ENCODE results near the gene ZNF827.

Gene ZNF827

GRCh38 chr4:145815626-145816025, 123.0 kb downstream of the ZNF827 start:
- Histone ChIP-seq H3K4me1 (ENCODE audit: control insufficient read depth, low read length) (no peaks in the 10 kb centered on the region), H3K79me2 (ENCODE audit: control insufficient read depth, low read length) (no peaks in the 10 kb centered on the region), H3K27ac (ENCODE audit: low read depth, low read length) (no peak overlapping the region), H3K9me2 (replicated peaks; ENCODE audit: control insufficient read depth, low read length) (no peaks in the 10 kb centered on the region), H3K27me3 (ENCODE audit: control insufficient read depth, low read length) (no peaks in the 10 kb centered on the region), H3K9me3 (ENCODE audit: control insufficient read depth, insufficient read depth, low read length) (no peaks in the 10 kb centered on the region), H3F3A (ENCODE audit: control insufficient read depth, insufficient read depth) (no peaks in the 10 kb centered on the region), H4K20me1 (ENCODE audit: control insufficient read depth, insufficient read depth, low read depth, low read length) (no peaks in the 10 kb centered on the region), H3K4me2 (ENCODE audit: low read length) (no peak overlapping the region), H3K4me3 (ENCODE audit: low read length) (no peak overlapping the region), H3K36me3 (ENCODE audit: control insufficient read depth, low read length) (peaks cover 80% of the 10 kb centered on the region)
- TF ChIP-seq, protein P1, sequence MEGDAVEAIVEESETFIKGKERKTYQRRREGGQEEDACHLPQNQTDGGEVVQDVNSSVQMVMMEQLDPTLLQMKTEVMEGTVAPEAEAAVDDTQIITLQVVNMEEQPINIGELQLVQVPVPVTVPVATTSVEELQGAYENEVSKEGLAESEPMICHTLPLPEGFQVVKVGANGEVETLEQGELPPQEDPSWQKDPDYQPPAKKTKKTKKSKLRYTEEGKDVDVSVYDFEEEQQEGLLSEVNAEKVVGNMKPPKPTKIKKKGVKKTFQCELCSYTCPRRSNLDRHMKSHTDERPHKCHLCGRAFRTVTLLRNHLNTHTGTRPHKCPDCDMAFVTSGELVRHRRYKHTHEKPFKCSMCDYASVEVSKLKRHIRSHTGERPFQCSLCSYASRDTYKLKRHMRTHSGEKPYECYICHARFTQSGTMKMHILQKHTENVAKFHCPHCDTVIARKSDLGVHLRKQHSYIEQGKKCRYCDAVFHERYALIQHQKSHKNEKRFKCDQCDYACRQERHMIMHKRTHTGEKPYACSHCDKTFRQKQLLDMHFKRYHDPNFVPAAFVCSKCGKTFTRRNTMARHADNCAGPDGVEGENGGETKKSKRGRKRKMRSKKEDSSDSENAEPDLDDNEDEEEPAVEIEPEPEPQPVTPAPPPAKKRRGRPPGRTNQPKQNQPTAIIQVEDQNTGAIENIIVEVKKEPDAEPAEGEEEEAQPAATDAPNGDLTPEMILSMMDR (IDR thresholded peaks at IDR 0.05; ENCODE audit: low read depth, low read length, poor library complexity, severe bottlenecking): no peak
- TF ChIP-seq EZH2phosphoT487 (IDR thresholded peaks at IDR 0.05; ENCODE audit: borderline replicate concordance, low read length): no peak

GRCh38 chr4:145815027-145815612, 123.5 kb downstream of the ZNF827 start:
- H3K9me3 ChIP-seq (ENCODE audit: control insufficient read depth, insufficient read depth, low read length): peaks cover 3% of the 10 kb centered on the region; the same call in 1 of the 2 replicates
- H3K36me3 ChIP-seq (ENCODE audit: control insufficient read depth, low read length): peaks cover 78% of the 10 kb centered on the region
- H3K27ac ChIP-seq (ENCODE audit: low read depth, low read length): no peak overlapping the region
- H4K20me1 ChIP-seq (ENCODE audit: control insufficient read depth, insufficient read depth, low read depth, low read length): no peaks in the 10 kb centered on the region
- H3K4me1 ChIP-seq (ENCODE audit: control insufficient read depth, low read length): no peaks in the 10 kb centered on the region
- no peak for TF ChIP-seq EZH2phosphoT487 (IDR thresholded peaks at IDR 0.05; ENCODE audit: borderline replicate concordance, low read length)
- TF ChIP-seq, protein P1 (IDR thresholded peaks at IDR 0.05; ENCODE audit: low read depth, low read length, poor library complexity, severe bottlenecking): no peak
- H3K79me2 ChIP-seq (ENCODE audit: control insufficient read depth, low read length): no peaks in the 10 kb centered on the region
- no peaks in the 10 kb centered on the region for H3F3A ChIP-seq (ENCODE audit: control insufficient read depth, insufficient read depth)
- no peak overlapping the region for H3K4me2 ChIP-seq (ENCODE audit: low read length)
- no peaks in the 10 kb centered on the region for H3K27me3 ChIP-seq (ENCODE audit: control insufficient read depth, low read length)
- H3K4me3 ChIP-seq (ENCODE audit: low read length): no peak overlapping the region
- no peaks in the 10 kb centered on the region for H3K9me2 ChIP-seq (replicated peaks; ENCODE audit: control insufficient read depth, low read length)

GRCh38 chr4:145814246-145814645, 124.4 kb downstream of the ZNF827 start:
- Histone ChIP-seq H4K20me1 (ENCODE audit: control insufficient read depth, insufficient read depth, low read depth, low read length) (no peaks in the 10 kb centered on the region), H3K9me3 (ENCODE audit: control insufficient read depth, insufficient read depth, low read length) (peaks cover 8% of the 10 kb centered on the region; the same call in 1 of the 2 replicates), H3K79me2 (ENCODE audit: control insufficient read depth, low read length) (no peaks in the 10 kb centered on the region), H3K4me2 (ENCODE audit: low read length) (no peak overlapping the region), H3K27me3 (ENCODE audit: control insufficient read depth, low read length) (no peaks in the 10 kb centered on the region), H3K27ac (ENCODE audit: low read depth, low read length) (no peak overlapping the region), H3K36me3 (ENCODE audit: control insufficient read depth, low read length) (peaks cover 76% of the 10 kb centered on the region), H3K9me2 (replicated peaks; ENCODE audit: control insufficient read depth, low read length) (no peaks in the 10 kb centered on the region), H3K4me1 (ENCODE audit: control insufficient read depth, low read length) (no peaks in the 10 kb centered on the region), H3K4me3 (ENCODE audit: low read length) (no peak overlapping the region), H3F3A (ENCODE audit: control insufficient read depth, insufficient read depth) (no peaks in the 10 kb centered on the region)
- no peak for TF ChIP-seq EZH2phosphoT487 (IDR thresholded peaks at IDR 0.05; ENCODE audit: borderline replicate concordance, low read length)
- TF ChIP-seq, protein P1 (IDR thresholded peaks at IDR 0.05; ENCODE audit: low read depth, low read length, poor library complexity, severe bottlenecking): no peak
